ENCODE results near the gene EIF5.

EIF5 gene

DNA sequence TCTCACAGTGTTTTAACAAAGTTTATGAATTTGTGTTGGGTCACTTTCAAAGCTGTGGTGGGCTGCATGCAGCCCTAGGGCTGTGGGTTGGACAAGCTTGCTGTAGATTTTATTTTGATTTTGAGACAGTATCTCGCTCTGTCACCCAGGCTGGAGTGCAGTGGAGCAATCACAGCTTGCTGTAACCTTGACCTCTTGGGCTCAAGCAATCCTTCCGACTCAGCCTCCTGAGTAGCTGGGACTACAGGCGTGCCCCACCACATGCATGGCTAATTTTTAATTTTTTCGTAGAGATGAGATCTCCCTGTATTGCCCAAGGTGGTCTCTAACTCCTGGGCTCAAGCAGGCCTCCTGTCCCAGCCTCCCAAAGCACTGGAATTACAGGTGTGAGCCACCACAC is 56.6 kb downstream of the EIF5 start:
- no peak for TF ChIP-seq POLR2AphosphoS5 (IDR thresholded peaks at IDR 0.05; ENCODE audit: low read depth, low read length)

DNA sequence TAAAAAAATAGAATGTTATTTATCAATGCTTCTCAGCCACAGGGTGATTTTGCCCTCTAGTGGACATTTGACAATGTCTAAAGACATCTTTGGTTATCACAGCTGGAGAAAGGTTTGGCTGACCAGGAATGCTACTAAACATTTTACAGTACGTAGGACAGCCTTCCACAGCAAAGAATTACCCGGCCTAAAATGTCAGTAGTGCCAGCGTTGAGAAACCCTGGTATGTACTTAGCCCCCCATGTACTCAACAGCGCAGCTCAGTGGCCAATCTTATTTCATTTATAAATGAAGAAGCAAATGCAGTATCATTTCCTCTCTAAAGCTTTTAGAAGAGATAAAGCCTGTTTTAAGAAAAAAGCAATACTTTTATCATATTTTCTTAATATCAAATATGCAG is 57.0 kb downstream of the EIF5 start:
- TF ChIP-seq SIN3A (IDR thresholded peaks at IDR 0.05; ENCODE audit: borderline replicate concordance, insufficient read depth, low read length) = no peak
- TF ChIP-seq FOXP2 (optimal IDR thresholded peaks at IDR 0.05; ENCODE audit: borderline replicate concordance, extremely low read depth, extremely low read length, insufficient read depth) = no peak
- TF ChIP-seq POLR2AphosphoS5 (IDR thresholded peaks at IDR 0.05; ENCODE audit: low read depth, low read length) = no peak
- TF ChIP-seq, protein P1, sequence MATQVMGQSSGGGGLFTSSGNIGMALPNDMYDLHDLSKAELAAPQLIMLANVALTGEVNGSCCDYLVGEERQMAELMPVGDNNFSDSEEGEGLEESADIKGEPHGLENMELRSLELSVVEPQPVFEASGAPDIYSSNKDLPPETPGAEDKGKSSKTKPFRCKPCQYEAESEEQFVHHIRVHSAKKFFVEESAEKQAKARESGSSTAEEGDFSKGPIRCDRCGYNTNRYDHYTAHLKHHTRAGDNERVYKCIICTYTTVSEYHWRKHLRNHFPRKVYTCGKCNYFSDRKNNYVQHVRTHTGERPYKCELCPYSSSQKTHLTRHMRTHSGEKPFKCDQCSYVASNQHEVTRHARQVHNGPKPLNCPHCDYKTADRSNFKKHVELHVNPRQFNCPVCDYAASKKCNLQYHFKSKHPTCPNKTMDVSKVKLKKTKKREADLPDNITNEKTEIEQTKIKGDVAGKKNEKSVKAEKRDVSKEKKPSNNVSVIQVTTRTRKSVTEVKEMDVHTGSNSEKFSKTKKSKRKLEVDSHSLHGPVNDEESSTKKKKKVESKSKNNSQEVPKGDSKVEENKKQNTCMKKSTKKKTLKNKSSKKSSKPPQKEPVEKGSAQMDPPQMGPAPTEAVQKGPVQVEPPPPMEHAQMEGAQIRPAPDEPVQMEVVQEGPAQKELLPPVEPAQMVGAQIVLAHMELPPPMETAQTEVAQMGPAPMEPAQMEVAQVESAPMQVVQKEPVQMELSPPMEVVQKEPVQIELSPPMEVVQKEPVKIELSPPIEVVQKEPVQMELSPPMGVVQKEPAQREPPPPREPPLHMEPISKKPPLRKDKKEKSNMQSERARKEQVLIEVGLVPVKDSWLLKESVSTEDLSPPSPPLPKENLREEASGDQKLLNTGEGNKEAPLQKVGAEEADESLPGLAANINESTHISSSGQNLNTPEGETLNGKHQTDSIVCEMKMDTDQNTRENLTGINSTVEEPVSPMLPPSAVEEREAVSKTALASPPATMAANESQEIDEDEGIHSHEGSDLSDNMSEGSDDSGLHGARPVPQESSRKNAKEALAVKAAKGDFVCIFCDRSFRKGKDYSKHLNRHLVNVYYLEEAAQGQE (IDR thresholded peaks at IDR 0.05; ENCODE audit: insufficient read depth in 1 of 2, low read depth in 2 of 2, low read length in 2 of 2) = no peak
- no peak for TF ChIP-seq TAF1 (IDR thresholded peaks at IDR 0.05; ENCODE audit: borderline replicate concordance, insufficient read depth, low read length)

DNA sequence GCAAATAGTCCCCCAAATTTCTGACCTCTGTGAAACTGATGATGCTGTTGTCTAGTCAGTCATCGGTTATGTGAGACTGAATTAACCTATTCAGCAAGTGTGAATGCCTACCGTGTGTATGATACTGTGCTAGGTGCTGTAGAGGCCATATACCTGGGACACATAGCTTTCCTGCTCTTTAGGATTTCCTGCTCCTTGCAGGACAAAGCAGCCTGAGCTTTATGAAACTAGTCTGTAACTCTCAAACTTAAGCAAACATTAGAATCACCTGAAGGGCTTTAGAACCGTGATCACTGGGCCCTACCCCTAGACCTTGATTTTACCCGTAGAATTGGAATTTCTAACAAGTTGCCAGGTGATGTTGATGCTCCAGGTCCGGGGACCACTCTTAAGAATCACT is 58.1 kb downstream of the EIF5 start:
- TF ChIP-seq SIN3A (IDR thresholded peaks at IDR 0.05; ENCODE audit: borderline replicate concordance, insufficient read depth, low read length) (no peak), TAF1 (IDR thresholded peaks at IDR 0.05; ENCODE audit: borderline replicate concordance, insufficient read depth, low read length) (no peak), FOXP2 (optimal IDR thresholded peaks at IDR 0.05; ENCODE audit: borderline replicate concordance, extremely low read depth, extremely low read length, insufficient read depth) (no peak), POLR2AphosphoS5 (IDR thresholded peaks at IDR 0.05; ENCODE audit: low read depth, low read length) (no peak)
- TF ChIP-seq, protein P1 (IDR thresholded peaks at IDR 0.05; ENCODE audit: insufficient read depth in 1 of 2, low read depth in 2 of 2, low read length in 2 of 2) = no peak

DNA sequence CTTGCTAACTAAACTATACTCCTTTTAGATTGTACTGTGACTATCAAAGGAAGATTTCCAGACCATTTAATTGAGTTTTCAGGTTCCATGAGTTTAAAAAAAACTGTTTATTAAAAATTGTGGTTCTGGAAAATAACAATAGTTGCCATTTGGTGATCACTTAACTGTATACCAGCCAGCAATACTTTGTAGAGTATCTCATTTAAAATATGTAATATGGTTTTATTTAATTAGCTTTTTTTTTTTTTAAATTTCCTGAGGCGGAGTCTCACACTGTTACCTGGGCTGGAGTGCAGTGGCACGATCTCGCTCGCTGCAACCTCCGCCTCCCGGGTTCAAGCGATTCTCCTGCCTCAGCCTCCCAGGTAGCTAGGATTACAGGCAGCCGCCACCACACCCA is 58.5 kb downstream of the EIF5 start:
- TF ChIP-seq TAF1 (IDR thresholded peaks at IDR 0.05; ENCODE audit: borderline replicate concordance, insufficient read depth, low read length) (no peak), POLR2AphosphoS5 (IDR thresholded peaks at IDR 0.05; ENCODE audit: low read depth, low read length) (no peak), FOXP2 (optimal IDR thresholded peaks at IDR 0.05; ENCODE audit: borderline replicate concordance, extremely low read depth, extremely low read length, insufficient read depth) (no peak), SIN3A (IDR thresholded peaks at IDR 0.05; ENCODE audit: borderline replicate concordance, insufficient read depth, low read length) (no peak)
- TF ChIP-seq, protein P1 (IDR thresholded peaks at IDR 0.05; ENCODE audit: insufficient read depth in 1 of 2, low read depth in 2 of 2, low read length in 2 of 2) = no peak

DNA sequence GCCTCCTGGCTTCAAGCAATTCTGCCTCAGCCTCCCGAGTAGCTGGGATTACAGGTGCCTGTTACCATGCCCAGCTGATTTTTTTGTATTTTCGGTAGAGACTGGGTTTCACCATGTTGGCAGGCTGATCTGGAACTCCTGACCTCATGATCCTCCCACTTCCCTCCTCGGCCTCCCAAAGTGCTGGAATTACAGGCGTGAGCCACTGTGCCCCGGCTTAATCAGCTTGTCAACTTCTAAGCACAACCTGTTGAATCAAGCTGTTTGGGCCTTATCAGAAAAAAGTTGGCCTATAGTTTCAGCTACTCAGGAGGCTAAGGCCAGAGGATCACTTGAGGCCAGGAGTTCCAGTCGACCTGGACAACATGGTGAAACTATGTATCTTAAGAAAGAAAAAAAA is 59.0 kb downstream of the EIF5 start:
- TF ChIP-seq, protein P1 (IDR thresholded peaks at IDR 0.05; ENCODE audit: insufficient read depth in 1 of 2, low read depth in 2 of 2, low read length in 2 of 2) = no peak
- TF ChIP-seq TAF1 (IDR thresholded peaks at IDR 0.05; ENCODE audit: borderline replicate concordance, insufficient read depth, low read length) (no peak), POLR2AphosphoS5 (IDR thresholded peaks at IDR 0.05; ENCODE audit: low read depth, low read length) (no peak), FOXP2 (optimal IDR thresholded peaks at IDR 0.05; ENCODE audit: borderline replicate concordance, extremely low read depth, extremely low read length, insufficient read depth) (no peak), SIN3A (IDR thresholded peaks at IDR 0.05; ENCODE audit: borderline replicate concordance, insufficient read depth, low read length) (no peak)
